ENCODE results near the gene SVIP. TPM values are rescaled to one million over a fixed set of nuclear protein-coding genes. Genes with fewer than 3 reads are reported as not detected.

Gene SVIP
- total RNA-seq, 1 experiment from 2014 or later = 46.2 TPM

DNA sequence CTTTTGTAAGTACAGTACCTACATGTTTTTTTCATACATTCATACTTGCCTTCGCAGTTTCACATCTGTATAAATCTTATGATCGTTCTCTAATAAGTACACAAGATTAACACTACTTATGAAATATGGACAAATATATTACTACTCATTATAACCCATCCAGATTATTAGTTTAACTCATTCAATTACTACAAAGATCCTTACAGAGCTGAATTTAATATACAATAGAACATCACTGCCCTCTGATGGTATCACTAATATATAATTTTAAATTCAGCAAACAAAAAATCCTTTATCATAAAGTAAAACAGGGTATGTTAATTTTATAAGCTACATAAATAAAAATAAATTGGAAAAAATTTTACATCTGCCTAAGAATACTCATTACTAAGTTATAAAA lies 7.4 kb downstream of the SVIP start:
- POLR2A ChIA-PET (ENCODE audit: low non-redundant PET) = no interaction called here
- intact Hi-C loops (cut with micrococcal nuclease; ENCODE audit: unreplicated experiment) = no loop called here
- Histone ChIP-seq H3K4me1 (ENCODE audit: insufficient read depth, low read length, poor library complexity, severe bottlenecking) (no peaks in the 10 kb centered on the region), H3K27ac (ENCODE audit: low read depth, low read length, poor library complexity, severe bottlenecking) (no peak overlapping the region), H3K36me3 (ENCODE audit: insufficient read depth, low read length, poor library complexity, severe bottlenecking) (peaks cover 16% of the 10 kb centered on the region), H3K27me3 (replicated peaks; ENCODE audit: insufficient read depth, low read depth, low read length, poor library complexity) (no peaks in the 10 kb centered on the region), H3K4me3 (ENCODE audit: low read depth, low read length, poor library complexity, severe bottlenecking) (no peak overlapping the region), H3K9me3 (ENCODE audit: low read depth, low read length, poor library complexity, severe bottlenecking) (no peaks in the 10 kb centered on the region)
- no TSS peak for BruUV-seq (replicated peaks)
- TF ChIP-seq EZH2 (IDR thresholded peaks at IDR 0.05; ENCODE audit: borderline replicate concordance, low read depth, low read length, poor library complexity, severe bottlenecking) = no peak
- TF ChIP-seq, protein P1, sequence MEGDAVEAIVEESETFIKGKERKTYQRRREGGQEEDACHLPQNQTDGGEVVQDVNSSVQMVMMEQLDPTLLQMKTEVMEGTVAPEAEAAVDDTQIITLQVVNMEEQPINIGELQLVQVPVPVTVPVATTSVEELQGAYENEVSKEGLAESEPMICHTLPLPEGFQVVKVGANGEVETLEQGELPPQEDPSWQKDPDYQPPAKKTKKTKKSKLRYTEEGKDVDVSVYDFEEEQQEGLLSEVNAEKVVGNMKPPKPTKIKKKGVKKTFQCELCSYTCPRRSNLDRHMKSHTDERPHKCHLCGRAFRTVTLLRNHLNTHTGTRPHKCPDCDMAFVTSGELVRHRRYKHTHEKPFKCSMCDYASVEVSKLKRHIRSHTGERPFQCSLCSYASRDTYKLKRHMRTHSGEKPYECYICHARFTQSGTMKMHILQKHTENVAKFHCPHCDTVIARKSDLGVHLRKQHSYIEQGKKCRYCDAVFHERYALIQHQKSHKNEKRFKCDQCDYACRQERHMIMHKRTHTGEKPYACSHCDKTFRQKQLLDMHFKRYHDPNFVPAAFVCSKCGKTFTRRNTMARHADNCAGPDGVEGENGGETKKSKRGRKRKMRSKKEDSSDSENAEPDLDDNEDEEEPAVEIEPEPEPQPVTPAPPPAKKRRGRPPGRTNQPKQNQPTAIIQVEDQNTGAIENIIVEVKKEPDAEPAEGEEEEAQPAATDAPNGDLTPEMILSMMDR (conservative IDR thresholded peaks at IDR 0.05; ENCODE audit: low read depth, low read length) = no peak
- CTCF ChIA-PET = no interaction called here
- DNase-seq (ENCODE audit: low spot score) = no peak

DNA sequence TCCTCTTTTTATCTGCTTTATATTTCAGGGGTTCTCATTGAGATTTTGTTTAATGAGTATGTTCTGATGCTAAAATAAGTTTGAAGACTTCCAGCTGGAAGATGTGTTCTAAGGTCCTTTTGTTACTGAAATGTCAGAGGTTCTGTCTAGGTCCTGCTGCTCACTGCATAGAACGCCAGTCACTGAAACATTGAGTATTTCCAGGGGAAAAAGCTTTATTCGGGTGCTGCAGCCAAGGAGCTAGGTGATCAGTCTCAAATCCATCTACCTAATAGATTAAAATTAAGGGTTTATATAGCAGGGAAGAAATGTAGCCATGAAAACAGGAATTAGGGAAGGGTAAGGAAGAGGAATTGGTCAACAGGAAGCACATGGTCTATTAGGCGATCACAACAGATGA lies 19.7 kb downstream of the SVIP start:
- ChIA-PET POLR2A (ENCODE audit: low non-redundant PET) (no interaction called here), CTCF (no interaction called here)
- peaks cover 17% of the 10 kb centered on the region for H3K4me1 ChIP-seq (ENCODE audit: insufficient read depth, low read length, poor library complexity, severe bottlenecking)
- intact Hi-C loops (cut with micrococcal nuclease; ENCODE audit: unreplicated experiment) = loop anchor here (2.0 kb wide), 1 partner anchor 63 kb away; no protein-coding TSS in a partner anchor
- peaks cover 7% of the 10 kb centered on the region for H3K9me3 ChIP-seq (ENCODE audit: low read depth, low read length, poor library complexity, severe bottlenecking)
- no peaks in the 10 kb centered on the region for H3K36me3 ChIP-seq (ENCODE audit: insufficient read depth, low read length, poor library complexity, severe bottlenecking)
- H3K27me3 ChIP-seq (replicated peaks; ENCODE audit: insufficient read depth, low read depth, low read length, poor library complexity) = no peaks in the 10 kb centered on the region
- BruUV-seq (replicated peaks) = no TSS peak
- DNase-seq (ENCODE audit: low spot score) = no peak
- no peak overlapping the region for H3K27ac ChIP-seq (ENCODE audit: low read depth, low read length, poor library complexity, severe bottlenecking)
- TF ChIP-seq, protein P1 (conservative IDR thresholded peaks at IDR 0.05; ENCODE audit: low read depth, low read length) = no peak
- TF ChIP-seq EZH2 (IDR thresholded peaks at IDR 0.05; ENCODE audit: borderline replicate concordance, low read depth, low read length, poor library complexity, severe bottlenecking) = no peak
- H3K4me3 ChIP-seq (ENCODE audit: low read depth, low read length, poor library complexity, severe bottlenecking) = no peak overlapping the region

DNA sequence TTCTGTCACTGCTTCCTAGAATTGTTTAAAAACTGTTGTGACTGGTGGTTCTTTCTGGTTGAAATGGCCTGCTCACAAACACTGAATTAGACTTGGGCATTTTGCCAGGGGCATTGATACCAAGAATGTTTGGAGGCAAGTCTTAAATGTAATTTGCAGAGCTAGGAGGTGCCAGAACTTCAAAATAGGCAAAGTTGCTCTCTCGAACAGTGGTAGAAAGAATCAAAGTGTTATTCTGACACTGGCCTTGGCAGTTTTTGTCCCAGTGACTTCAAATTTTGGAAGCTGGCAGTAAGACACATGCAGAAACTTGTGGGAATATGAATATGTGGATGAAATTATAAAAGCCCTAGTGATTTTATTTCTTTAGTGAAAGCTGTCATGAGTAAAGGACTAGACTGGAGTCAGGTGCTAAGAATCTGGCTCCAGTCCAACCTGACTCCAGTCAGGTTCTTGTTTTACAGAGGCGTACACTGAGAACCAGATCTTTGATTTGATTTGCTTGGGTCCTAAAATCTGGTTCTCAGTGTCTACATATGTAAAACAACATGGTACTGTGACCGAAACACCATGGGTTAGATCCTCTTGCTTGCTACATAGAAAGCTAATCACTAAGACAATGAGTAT lies 20.9 kb downstream of the SVIP start:
- no peak overlapping the region for H3K4me3 ChIP-seq (ENCODE audit: low read depth, low read length, poor library complexity, severe bottlenecking)
- H3K36me3 ChIP-seq (ENCODE audit: insufficient read depth, low read length, poor library complexity, severe bottlenecking) = no peaks in the 10 kb centered on the region
- POLR2A ChIA-PET (ENCODE audit: low non-redundant PET) = no interaction called here
- peak; percentile 81 for DNase-seq (ENCODE audit: low spot score)
- TF ChIP-seq, protein P1 (conservative IDR thresholded peaks at IDR 0.05; ENCODE audit: low read depth, low read length) = no peak
- TF ChIP-seq EZH2 (IDR thresholded peaks at IDR 0.05; ENCODE audit: borderline replicate concordance, low read depth, low read length, poor library complexity, severe bottlenecking) = no peak
- H3K9me3 ChIP-seq (ENCODE audit: low read depth, low read length, poor library complexity, severe bottlenecking) = peaks cover 7% of the 10 kb centered on the region
- peak overlapping the region; percentile 18 for H3K27ac ChIP-seq (ENCODE audit: low read depth, low read length, poor library complexity, severe bottlenecking)
- BruUV-seq (replicated peaks) = no TSS peak
- intact Hi-C loops (cut with micrococcal nuclease; ENCODE audit: unreplicated experiment) = loop anchor here (2.0 kb wide), 1 partner anchor 64 kb away; no protein-coding TSS in a partner anchor
- H3K4me1 ChIP-seq (ENCODE audit: insufficient read depth, low read length, poor library complexity, severe bottlenecking) = peaks cover 17% of the 10 kb centered on the region
- H3K27me3 ChIP-seq (replicated peaks; ENCODE audit: insufficient read depth, low read depth, low read length, poor library complexity) = no peaks in the 10 kb centered on the region
- CTCF ChIA-PET = no interaction called here

All from A673 (cell line).